Fibroblast of gingiva (primary cell): ENCODE results near the gene FOXP1.

Experiments used
- DNase-seq: peaks from one replicate; pipeline ENCODE4 v3.0.0-alpha.2; 2011; ENCODE audit warnings: low read depth

Gene FOXP1

DNA sequence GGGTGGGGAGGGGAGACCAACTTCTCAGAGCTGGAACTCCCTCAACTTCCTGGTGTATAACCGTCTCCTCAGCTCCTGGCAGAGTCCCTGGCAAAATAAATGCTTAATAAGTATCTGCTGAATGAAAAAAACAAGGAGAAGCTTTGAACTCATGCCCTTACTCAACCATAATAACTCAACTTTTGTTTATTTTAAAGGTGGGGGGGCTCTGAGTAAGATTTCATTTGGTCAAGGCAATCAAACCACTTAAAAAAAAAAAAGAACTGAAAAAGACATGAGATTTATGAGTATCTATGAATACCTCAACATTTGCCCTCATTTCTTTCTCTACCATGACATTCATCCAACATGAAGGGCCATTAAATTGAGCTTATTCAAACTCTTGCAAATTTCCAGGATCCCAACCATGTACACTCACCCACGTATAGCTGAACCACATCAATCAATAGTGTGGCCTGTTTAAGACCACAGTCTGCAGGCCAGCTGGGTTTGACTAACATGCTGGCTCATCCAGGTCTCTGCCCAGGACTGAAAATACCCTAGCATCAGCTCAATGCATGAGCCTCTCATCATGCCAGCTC lies 157.9 kb downstream of the FOXP1 start:
- no peak for DNase-seq

DNA sequence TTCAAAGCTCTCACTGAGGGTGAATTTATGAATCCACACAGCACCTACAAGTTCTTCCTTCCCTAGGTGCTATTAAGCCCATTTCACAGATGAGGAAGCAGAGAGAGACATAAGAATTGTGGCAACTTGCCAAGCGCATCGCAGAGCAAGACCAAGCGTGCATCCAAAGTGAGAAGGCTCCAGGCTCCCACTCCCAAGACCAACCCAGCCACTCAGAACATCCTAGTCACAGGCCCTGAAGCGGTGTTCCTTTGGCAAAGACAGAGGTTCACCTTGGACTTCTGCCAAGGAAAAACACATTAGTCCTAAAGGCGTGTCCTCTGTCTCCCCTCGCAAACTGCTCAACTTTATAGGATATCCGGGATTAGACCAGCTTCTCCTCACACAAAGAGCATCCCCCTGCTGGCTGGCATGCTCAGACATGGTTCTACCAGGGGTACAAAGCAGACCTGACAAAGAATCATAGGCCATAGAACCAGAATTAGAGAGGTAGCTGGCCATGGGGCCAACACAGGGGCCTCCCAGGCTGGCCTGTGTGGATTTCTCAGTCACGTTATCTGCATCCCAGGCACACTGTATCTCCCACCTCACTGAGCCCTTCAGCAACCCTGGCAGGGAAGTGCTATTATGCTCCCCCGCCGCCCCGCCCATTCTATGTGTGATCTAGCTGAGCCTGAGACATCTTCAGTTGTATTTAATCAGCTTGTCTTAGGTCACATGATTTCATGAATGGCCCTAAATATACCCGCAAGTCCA lies 160.2 kb downstream of the FOXP1 start:
- DNase-seq, result no peak

DNA sequence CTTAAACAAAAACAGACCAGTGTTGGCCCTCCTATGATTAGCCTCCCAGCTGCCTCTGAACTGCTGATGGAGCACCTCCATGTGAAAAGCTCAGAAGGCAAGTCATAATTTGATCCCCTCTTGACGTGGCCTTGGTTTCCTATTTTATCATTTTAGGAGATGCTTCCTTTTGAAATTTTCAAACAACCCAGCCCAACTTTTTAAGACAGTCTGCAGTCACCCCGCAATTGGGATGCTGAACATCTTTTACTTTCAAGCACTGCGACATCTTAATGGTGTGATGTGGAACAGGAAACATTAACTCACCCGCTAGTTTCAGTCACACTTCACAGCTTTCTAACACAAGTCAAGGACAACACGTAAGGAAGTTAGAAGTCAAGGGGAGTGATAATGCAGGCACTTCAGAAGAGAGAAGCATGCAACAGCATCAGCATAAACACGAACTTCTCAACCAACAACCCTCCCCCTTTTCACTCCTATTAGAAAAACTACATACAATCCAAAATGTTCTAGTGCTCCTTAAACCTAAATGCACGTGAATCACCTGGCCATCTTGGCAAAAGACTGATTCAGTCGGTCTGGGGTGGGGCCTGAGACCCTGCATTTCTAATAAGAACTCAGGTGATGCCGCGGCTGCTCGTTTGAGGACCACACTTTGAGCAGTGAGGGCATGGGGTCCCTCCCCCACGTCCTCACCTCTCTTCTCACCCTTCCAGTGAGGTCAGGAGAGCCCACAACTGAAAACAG lies 161.5 kb downstream of the FOXP1 start:
- no peak for DNase-seq

DNA sequence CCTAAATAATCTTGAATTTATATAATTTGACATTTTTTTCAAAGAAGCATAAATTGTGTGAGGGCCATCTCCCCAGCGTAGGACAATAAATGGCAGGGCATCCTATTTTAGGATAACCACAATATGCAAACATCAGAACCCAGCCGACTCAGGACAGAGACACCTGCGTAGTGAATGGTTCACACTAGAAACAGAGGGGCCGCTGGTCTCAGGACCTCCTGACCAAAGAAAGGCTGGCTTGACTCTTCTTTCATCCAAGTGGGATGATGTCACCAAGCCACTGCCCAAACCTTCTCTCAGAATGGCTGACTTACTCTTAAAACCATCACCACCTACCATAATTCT lies 162.1 kb downstream of the FOXP1 start:
- no peak for DNase-seq

DNA sequence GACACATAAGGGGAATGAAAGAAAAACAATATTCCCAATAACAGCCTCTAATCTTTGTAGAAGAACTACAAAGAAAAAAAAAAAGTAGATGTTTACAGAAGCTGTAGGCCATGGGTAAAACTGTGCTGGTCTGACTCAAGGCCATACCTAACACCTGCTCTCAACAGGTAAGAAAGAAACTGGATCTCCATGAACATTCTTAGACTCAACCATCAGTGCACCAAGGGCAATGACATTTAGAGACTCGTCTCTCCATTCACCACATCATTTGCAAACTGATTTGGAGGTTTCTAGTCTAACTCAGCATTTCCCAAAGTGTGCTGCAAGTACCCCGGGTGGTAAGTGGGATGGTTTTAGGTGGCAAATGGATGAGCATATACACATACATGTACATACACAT lies 164.2 kb downstream of the FOXP1 start:
- no peak for DNase-seq

DNA sequence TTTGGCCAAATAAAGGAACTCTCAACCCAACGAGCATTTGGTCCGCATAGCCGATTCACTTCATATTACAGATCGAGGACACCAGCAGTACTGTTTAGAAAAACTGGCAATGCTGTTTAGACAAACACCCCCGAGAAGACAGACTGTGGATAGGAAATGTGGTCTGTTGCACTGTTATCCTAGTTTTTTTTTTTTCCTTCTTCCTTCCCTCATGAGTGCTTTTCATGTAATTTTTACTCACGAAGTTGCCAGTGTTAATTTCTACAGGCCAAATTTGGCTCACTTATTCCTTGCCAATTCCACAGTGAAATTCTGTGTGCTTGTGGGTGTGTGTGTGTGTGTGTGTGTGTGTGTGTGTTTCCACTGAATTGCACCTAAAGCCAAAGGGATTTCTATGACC lies 165.7 kb downstream of the FOXP1 start:
- DNase-seq, result no peak

DNA sequence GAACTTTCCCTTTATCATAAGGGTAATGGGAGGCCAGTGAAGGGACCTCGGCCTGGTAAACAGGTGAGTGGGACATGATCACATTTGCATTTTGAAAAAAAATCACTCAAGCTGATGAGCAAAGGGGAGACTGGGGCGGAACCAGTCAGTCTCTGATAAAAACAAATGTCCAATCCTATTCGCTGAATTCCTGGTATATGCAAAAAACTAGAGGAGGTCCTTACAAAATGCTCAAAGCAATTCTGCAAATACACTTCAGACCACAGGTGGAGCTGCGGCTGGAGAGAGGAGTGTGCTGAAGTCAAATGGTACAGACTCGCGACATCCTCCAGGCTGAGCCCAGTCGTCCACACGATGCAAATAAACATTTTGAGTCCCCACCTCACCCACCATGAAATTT lies 166.7 kb downstream of the FOXP1 start:
- DNase-seq, result no peak

DNA sequence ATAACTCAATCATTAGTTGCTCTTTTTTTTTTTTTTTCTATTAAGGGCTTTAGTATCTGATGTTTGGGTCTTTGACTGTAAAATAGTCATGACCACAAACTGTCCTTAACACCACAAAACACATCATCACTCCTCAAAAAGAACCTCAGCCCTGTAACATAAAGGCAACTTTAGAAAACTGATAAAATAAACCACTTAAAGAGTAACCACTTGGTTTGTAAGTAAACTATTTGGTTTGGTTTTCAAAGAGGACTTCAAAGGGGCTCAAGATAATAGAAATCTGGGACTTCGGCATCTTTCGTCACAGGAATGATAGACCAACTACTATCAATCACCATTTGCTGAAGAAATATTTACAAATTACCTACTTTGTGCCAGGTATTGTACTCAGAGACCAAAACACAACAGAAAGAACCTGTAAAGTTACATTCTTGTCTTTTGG lies 167.8 kb downstream of the FOXP1 start:
- DNase-seq, result no peak

DNA sequence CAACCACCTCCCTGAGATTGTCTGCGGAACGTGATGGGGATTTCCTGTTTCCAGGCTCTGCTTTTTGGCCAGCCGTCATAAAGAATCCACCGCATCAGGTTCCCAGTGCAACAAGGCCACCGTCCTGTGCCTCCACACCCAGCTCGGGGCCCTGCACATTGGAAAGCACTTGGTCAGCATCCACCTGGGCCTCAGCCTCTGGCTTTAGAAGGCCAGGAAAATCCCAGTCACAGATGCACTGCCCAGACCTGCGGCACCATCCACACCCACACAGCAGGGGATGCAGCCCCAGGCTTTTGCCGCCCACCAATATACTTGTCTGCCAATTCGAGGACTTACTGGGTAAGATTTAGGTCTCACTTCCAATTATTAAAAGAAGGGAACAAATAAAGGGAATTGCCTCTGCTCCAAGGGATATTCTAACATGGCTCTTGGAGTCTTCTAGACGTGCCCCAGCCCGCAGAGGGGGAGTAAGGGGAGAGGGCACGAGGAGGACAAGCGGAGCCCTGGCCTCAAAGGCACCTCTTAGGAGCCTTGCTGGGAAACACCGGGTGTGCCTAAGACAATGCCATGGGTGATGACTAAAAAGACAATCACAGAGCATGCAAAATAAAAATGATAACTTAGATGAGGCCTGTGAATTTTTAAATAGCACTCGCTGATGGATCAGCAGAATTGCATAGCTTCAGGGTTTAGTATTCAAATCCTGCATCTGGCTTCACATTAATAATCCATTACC lies 169.2 kb downstream of the FOXP1 start:
- no peak for DNase-seq

DNA sequence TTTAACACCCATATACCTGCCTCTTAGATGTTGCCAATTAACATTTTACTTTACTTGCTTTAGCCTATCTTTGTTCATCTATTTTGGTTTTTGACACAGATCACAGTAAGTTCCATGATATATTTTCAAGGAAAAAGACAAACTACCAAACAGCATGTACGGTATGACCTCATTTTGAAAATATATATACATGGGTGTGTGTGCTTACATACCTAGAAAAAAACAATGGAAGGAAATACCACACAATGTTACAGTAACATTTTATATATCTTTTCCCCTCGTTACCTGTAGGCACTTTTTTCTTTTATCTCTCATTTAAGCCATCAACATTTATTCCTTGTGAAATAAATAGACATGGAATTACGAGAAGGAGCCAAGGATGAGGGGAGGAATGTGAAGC lies 170.0 kb downstream of the FOXP1 start:
- no peak for DNase-seq

DNA sequence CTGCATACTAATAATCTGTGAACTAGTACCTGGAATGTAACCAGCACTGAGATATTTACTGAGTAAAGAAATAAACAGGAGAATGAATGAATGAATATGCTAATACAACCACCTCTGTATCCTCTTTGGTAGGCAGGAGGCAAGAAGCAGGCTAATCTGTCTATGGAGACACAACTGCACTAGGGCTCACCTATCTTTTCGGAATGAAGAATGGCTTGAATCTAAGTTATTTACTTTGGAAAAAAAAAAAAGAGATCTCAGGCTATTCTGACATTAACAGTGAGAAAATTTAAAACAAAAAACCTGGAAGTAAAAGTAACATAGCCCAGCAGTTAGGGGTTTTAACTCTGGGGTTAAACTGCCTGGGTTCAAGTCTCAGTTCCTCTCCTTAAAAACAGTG lies 174.2 kb downstream of the FOXP1 start:
- DNase-seq, result no peak

DNA sequence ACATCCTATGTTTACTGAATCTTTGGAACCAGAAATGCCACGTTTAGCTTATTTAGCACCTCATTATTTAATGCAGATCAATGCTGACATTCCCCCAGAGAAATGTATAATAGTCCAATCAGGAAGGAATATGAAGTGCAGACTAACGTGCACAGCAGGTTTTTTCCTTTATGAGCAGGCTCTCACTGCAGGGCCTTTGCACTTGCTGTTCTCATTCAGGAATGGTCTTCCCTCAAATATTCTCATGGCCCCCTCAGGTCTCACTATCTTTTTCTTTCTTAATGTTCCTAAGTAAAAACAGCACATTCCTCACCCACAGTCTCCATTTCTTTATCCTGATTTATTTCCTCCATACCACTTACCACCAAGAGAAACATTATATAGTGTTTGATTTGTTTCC lies 174.6 kb downstream of the FOXP1 start:
- no peak for DNase-seq

DNA sequence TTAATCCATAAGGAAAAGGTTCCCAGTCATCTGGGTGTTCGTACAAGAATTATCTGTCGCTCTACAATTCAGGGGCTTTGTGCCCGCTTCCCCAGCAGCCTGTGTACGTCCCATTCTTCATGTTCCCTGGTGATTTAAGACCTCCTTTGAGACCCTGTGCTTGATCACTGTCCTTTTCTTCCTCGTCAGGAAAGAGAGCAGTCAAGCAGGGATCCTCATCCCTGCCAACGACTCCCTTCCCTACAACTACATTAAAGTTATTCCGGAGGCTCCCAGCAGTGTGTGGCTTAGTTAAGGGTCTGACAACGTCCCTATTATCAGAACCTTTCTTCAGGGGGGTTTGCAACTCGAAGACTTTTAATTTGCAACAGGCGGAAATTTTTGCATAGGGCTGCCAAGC lies 175.7 kb downstream of the FOXP1 start:
- no peak for DNase-seq

DNA sequence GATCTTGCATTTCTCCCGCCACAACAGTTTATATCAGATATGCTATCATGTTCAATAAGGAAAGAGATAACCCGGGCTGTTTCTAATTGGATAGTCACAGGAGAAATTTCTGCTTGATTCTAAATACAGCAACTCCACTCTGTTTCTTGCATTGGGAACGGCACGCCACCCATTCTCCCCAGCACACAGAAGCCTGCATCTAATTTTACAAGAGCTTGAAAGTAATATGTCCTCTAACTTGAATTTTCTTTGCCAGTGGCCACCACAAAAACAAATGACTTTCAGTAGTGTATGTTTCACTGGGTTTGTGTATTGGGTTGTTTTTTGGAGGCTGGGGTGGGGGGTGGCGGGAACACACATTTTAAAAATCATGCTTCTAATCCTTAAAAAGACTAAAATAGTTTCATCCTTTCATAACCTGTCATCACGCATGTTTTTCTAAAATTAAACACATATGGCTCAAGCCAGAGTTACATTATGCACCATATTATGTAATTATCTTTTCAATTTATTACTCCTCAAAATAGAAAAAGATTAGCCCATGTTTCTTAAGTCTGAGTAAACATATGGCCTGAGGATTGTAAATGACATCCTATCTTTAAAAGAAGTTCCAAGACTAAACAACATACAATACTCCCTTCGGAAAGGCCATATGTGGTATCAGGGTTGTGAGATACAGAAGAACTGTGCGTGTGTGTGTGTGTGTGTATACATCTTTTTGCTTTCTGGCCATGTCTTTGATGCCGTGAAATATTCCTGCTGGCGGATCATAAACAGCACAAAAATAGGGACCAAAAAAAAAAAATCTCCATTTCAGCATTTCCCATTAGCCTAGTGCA lies 176.3 kb downstream of the FOXP1 start:
- no peak for DNase-seq

DNA sequence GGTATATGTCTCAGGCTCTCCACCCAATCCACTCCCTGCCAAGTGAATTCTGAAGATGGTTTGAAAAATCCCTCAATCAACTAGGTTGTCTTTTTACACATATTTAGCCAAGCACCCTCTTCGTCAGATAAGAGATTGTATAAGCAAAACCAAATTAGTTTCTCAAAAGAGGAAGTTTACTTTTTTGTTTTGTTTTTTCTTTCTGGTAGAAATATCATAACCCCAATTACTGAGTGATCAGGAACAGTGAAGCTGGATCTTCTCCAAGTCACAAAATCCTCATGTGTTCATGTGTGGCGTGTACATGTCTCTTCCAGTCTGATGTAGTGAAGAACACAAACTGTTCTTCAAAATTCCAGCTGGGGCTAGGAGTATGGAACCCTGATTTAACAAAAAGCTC lies 180.6 kb downstream of the FOXP1 start:
- DNase-seq, result no peak

DNA sequence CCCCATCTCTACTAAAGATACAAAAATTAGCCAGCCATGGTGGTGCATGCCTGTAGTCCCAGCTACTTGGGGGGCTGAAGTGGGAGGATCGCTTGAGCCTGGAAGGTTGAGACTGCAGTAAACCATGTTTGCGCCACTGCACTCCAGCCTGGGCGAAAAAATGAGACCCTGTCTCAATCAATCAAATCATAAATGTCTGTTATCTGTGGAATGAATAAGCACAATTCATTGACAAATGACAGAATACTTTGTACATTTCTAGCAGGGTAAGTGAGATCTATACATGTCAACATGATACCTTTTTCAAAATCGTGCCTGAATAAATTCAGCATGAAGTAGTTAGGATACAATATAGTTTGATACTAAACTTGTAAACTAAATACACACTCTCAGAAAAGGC lies 181.2 kb downstream of the FOXP1 start:
- DNase-seq, result no peak

DNA sequence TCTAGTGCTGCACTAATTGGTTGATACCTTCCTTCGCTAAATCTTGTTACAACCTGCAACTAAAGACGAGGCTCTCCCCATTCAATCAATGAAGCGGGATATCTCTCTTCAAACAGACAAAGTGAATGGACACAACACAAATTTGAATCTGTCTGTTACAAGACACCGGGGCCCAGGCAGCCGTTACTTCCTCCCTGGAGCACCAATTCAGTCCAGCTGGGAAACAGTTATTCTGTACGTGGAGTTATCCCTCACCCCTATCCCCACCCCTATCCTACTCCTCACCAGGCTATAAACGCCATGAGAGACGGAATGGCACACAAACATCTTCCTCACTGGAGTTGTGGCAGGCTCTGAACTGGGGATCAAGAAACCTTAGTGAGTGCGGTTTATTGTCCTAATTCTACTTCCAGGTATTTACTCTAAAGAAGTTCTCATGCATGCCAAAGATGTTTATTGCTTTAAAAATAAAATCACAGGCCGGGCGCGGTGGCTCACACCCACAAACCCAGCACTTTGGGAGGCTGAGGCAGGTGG lies 181.8 kb downstream of the FOXP1 start:
- no peak for DNase-seq

DNA sequence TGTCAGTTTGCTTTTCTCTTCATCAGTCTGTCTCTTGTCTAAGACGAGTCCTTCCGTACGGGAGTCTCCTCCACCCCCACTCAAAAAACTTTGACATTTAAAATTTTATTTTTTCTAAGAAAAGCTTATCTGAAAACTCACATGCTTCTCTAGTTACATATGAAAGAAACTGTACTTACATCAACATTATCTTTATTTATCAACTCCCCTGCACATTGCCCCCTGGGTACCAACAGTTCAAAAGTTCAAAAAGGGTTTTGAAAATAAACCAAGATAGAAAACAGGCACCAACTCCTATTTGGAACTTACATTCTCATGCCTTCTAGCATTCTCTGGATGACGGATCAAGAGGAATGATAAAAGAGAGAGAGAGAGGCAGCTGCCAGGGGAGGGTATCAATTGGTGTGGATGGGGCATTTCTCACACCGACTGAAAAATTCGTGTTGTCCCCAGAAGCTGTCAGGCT lies 182.5 kb downstream of the FOXP1 start:
- no peak for DNase-seq

DNA sequence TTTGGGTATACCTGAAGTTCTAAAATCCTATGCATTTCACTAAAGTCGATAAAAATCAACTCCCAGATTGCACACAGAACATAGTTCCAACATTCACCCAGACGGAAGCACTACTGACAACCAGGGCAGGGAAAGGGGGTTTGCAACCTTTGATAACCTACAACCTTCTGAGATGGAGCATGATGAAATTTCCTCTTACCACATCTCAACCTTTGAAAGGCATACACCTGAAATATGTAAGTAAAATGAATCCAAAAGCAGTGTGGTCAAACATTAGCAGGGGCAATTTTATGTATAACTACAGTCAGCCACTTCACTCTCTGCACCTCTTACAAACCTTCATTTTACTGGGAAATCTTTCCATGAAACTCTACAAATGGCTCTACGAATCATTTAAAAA lies 184.1 kb downstream of the FOXP1 start:
- no peak for DNase-seq

DNA sequence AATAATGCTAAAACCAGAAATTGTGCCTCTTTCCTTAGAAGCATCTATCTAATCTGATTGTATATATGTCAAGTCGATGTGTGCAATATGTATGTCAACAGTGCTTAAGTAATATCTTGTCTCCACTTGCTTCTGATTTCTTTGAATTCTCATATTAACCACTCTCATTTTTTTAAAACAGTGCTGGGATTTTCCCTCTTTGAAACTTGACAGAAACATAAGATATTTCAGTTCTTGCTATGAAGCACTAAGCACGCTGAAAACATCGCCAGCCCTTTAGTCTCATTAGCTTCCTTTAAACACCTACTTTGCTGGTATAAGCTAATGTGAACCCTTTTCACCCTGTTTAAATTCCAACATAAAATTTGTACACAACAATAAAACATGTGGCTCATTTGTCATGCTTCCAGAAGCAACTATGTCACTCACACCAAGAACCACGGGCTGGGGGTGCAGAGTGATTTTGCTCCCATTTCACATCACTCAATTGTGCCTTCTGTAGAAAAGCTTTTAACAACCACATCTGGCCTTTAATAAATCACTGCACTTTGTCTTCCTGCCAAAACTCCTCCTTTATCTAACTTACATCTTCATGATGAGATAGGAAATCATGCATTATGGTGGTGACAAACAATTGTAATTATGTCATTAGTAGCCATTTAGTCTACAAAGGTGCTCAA lies 185.2 kb downstream of the FOXP1 start:
- DNase-seq, result no peak

DNA sequence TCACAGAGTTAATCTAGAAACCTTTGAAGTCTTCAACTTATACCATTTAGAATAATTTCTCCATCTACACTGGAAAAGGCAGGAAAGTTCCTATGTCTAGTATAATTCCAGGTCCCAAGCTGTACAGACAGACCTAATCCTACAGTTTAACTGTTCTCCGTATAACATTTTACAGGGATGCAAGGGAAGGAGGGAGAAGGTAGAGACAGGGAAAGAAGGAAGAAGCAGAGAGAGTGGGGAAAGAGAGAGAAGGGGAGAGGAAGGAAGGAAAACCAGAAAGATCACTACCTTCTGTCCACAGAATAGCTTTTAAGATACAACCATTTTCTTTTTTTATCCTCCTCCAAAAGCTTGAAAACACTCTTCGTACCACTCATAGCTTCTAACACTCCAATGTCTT lies 185.8 kb downstream of the FOXP1 start:
- no peak for DNase-seq
